ENCODE results near the gene SLC1A3.

The SLC1A3 gene

GRCh38 chr5:36630201-36631145 lies 24.1 kb downstream of the SLC1A3 start:
- TF ChIP-seq, protein P1, sequence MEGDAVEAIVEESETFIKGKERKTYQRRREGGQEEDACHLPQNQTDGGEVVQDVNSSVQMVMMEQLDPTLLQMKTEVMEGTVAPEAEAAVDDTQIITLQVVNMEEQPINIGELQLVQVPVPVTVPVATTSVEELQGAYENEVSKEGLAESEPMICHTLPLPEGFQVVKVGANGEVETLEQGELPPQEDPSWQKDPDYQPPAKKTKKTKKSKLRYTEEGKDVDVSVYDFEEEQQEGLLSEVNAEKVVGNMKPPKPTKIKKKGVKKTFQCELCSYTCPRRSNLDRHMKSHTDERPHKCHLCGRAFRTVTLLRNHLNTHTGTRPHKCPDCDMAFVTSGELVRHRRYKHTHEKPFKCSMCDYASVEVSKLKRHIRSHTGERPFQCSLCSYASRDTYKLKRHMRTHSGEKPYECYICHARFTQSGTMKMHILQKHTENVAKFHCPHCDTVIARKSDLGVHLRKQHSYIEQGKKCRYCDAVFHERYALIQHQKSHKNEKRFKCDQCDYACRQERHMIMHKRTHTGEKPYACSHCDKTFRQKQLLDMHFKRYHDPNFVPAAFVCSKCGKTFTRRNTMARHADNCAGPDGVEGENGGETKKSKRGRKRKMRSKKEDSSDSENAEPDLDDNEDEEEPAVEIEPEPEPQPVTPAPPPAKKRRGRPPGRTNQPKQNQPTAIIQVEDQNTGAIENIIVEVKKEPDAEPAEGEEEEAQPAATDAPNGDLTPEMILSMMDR (IDR thresholded peaks at IDR 0.05; ENCODE audit: insufficient read depth, low read depth, low read length, missing control alignments), result no peak
- DNase-seq (ENCODE audit: low read depth), result no peak
- H3K4me3 ChIP-seq (ENCODE audit: low read depth, low read length), result no peak overlapping the region

DNA sequence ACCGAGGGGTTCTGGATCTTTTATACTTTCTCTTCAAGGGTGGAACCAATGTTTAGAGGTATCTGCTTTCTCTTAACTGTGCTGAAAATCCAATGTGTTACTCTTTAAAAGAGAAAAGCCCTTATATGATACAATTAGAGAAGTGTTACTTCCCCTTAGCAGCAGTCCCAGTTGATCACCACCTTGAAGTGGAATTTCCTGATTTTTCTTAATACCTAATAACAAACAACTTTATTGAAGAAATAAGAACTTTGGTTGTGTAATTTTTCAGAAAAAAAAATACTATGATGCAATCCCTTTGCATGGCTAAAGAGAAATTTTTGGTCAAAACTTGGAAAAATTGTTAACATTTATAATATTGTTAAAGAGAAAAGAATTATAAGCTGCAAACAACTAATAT lies 24.7 kb downstream of the SLC1A3 start:
- TF ChIP-seq, protein P1 (IDR thresholded peaks at IDR 0.05; ENCODE audit: insufficient read depth, low read depth, low read length, missing control alignments), result no peak
- DNase-seq (ENCODE audit: low read depth), result no peak
- no peak overlapping the region for H3K4me3 ChIP-seq (ENCODE audit: low read depth, low read length)

DNA sequence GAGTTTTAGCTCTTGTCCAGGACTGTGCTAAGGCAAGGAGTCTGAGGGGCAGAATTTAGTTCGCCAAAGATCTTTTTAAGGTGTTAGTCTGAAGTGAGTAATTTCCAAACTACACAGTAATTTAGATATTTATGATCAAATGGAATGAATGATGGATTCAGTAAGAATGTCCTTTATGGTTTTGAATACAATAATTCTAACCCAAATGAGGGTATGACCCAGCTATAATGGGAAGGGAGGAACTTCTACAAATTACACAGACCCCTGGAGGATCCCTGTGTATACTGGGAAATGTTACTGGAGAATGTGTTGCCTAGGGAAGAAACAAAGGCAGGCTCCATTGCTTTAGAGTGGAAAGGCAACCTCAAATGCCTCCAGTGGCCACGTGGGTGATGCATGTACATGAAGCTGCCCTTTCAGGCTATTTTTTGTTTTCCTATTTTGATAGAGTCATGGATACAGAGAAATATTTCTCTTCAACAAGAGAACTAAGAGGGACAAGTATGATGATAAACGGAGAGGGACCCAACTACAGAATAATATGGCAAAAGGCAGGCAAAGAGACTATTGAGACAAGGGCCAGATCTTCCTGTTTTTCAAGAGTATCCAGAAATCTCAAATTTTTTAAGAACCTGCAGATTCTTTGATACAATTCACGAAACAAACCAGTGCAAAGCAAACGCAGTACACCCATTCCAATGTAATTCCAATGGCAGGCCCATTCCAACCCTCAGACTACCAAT lies 25.4 kb downstream of the SLC1A3 start:
- no peak overlapping the region for H3K4me3 ChIP-seq (ENCODE audit: low read depth, low read length)
- TF ChIP-seq, protein P1 (IDR thresholded peaks at IDR 0.05; ENCODE audit: insufficient read depth, low read depth, low read length, missing control alignments), result no peak
- no peak for DNase-seq (ENCODE audit: low read depth)

DNA sequence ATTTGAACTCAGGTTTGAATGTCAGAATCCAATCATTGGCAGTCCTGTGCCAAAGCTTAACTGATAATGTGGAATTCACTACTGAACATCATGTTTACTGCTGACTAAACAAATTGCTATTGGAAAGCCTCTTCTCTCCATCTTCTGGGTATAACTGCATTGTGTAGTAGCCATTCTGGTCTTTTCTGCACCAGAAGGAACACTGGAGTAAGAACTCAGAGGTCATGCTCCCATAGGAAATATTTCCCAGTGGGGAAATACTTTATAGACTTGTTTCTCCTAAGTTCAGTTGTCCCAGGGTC lies 25.9 kb downstream of the SLC1A3 start:
- TF ChIP-seq, protein P1 (IDR thresholded peaks at IDR 0.05; ENCODE audit: insufficient read depth, low read depth, low read length, missing control alignments), result no peak
- no peak overlapping the region for H3K4me3 ChIP-seq (ENCODE audit: low read depth, low read length)
- DNase-seq (ENCODE audit: low read depth), result no peak

- TF ChIP-seq, protein P1 (IDR thresholded peaks at IDR 0.05; ENCODE audit: insufficient read depth, low read depth, low read length, missing control alignments), result no peak
- no peak for DNase-seq (ENCODE audit: low read depth)
- H3K4me3 ChIP-seq (ENCODE audit: low read depth, low read length), result no peak overlapping the region
Measured at GRCh38 chr5:36635721-36636390, 29.4 kb downstream of the SLC1A3 start.

DNA sequence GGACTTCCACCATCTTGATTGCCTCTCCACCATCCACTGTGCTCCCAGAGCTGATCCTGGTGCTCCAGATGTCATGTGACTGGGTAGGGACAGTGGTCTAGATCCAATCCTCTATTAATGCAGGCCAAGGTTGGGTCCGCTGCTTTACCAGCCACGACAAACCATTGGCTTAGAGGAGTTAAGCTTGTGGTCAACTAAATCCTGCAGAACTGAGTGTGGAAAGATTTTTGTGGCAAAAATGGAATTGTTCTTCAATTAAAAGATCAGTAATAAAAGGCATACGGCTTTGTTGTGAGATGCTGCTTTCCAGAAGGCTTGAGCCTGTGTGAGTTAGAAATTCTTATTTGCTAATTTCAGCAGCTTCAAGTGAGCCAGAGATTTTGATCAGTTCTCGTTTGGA lies 30.7 kb downstream of the SLC1A3 start:
- TF ChIP-seq, protein P1 (IDR thresholded peaks at IDR 0.05; ENCODE audit: insufficient read depth, low read depth, low read length, missing control alignments), result no peak
- no peak overlapping the region for H3K4me3 ChIP-seq (ENCODE audit: low read depth, low read length)
- DNase-seq (ENCODE audit: low read depth), result no peak
